HG03442 (cell line): ENCODE measurements around the gene TEDC1.
"Not testable (repeated sequence)": the region's sequence is repeated elsewhere in the genome, so short reads cannot be mapped to it uniquely, and the experiment has no call there.

Source experiments
- ATAC-seq: cut with Tn5 transposase; IDR thresholded peaks from one replicate; pipeline ENCODE4 v1.9.1; 2021; ENCODE audit warnings: mild to moderate bottlenecking, moderate library complexity; ENCODE audit not compliant: unreplicated experiment

TEDC1 gene

GRCh38 chr14:105536051-105536450 is 45.0 kb downstream of the TEDC1 start:
- ATAC-seq = no peak

GRCh38 chr14:105536691-105537579 is 45.9 kb downstream of the TEDC1 start:
- no peak for ATAC-seq

GRCh38 chr14:105537580-105538474 is 46.8 kb downstream of the TEDC1 start:
- ATAC-seq = no peak

- ATAC-seq = no peak
These were observed 47.5 kb downstream of the TEDC1 start for GRCh38 chr14:105538481-105539049.

GRCh38 chr14:105540811-105541210 is 49.8 kb downstream of the TEDC1 start:
- ATAC-seq = no peak

- no peak for ATAC-seq
These were observed 50.3 kb downstream of the TEDC1 start for GRCh38 chr14:105541218-105541875.

- ATAC-seq = not testable (repeated sequence)
These were observed 54.6 kb downstream of the TEDC1 start for GRCh38 chr14:105545676-105546075.

GRCh38 chr14:105546410-105546809 is 55.4 kb downstream of the TEDC1 start:
- not testable (repeated sequence) for ATAC-seq

GRCh38 chr14:105547072-105547471 is 56.0 kb downstream of the TEDC1 start:
- not testable (repeated sequence) for ATAC-seq

- ATAC-seq = no peak
These were observed 56.7 kb downstream of the TEDC1 start for GRCh38 chr14:105547741-105548169.
